Measurements from ENCODE around the gene RNF141.

Gene RNF141

GRCh38 chr11:10485646-10486045 is 55.3 kb downstream of the RNF141 start:
- ATAC-seq (ENCODE audit: insufficient read depth, low read depth) (no peak), DNase-seq (no peak)
- no peak for TF ChIP-seq CTCF (IDR thresholded peaks at IDR 0.05; ENCODE audit: borderline replicate concordance, extremely low read depth, low read length, poor library complexity, severe bottlenecking)
- no peak for TF ChIP-seq EZH2 (IDR thresholded peaks at IDR 0.05; ENCODE audit: borderline replicate concordance, low read depth, low read length, severe bottlenecking)
- H4K20me1 ChIP-seq (ENCODE audit: insufficient read depth, low read length): peaks cover 3% of the 10 kb centered on the region; the same call in 1 of the 2 replicates
- H3K4me2 ChIP-seq (ENCODE audit: insufficient read depth, low read length): no peak overlapping the region
- no peak overlapping the region for H3K27ac ChIP-seq (ENCODE audit: low read length)
- H2AFZ ChIP-seq (ENCODE audit: low read depth, low read length): no peak overlapping the region
- H3K4me1 ChIP-seq (ENCODE audit: insufficient read depth, low read length): no peaks in the 10 kb centered on the region
- H3K36me3 ChIP-seq (ENCODE audit: insufficient read depth, low read length): peaks cover 37% of the 10 kb centered on the region
- no peaks in the 10 kb centered on the region for H3K27me3 ChIP-seq (ENCODE audit: insufficient read depth, low read length, poor library complexity)
- no peaks in the 10 kb centered on the region for H3K9me3 ChIP-seq (ENCODE audit: insufficient read depth, low read length, severe bottlenecking)
- H3K79me2 ChIP-seq (ENCODE audit: insufficient read depth, low read length): no peaks in the 10 kb centered on the region
- no peak overlapping the region for H3K9ac ChIP-seq (ENCODE audit: low read depth, low read length)
- H3K4me3 ChIP-seq (ENCODE audit: low read depth in 1 of 2, low read length in 2 of 2): no peak overlapping the region

- no peaks in the 10 kb centered on the region for H3K4me1 ChIP-seq (ENCODE audit: insufficient read depth, low read length)
- H3K27me3 ChIP-seq (ENCODE audit: insufficient read depth, low read length, poor library complexity): no peaks in the 10 kb centered on the region
- no peak overlapping the region for H2AFZ ChIP-seq (ENCODE audit: low read depth, low read length)
- no peak for ATAC-seq (ENCODE audit: insufficient read depth, low read depth)
- H3K27ac ChIP-seq (ENCODE audit: low read length): no peak overlapping the region
- peaks cover 3% of the 10 kb centered on the region; the same call in 1 of the 2 replicates for H4K20me1 ChIP-seq (ENCODE audit: insufficient read depth, low read length)
- H3K4me3 ChIP-seq (ENCODE audit: low read depth in 1 of 2, low read length in 2 of 2): no peak overlapping the region
- no peaks in the 10 kb centered on the region for H3K9me3 ChIP-seq (ENCODE audit: insufficient read depth, low read length, severe bottlenecking)
- H3K4me2 ChIP-seq (ENCODE audit: insufficient read depth, low read length): no peak overlapping the region
- no peaks in the 10 kb centered on the region for H3K79me2 ChIP-seq (ENCODE audit: insufficient read depth, low read length)
- peaks cover 34% of the 10 kb centered on the region for H3K36me3 ChIP-seq (ENCODE audit: insufficient read depth, low read length)
- no peak for TF ChIP-seq CTCF (IDR thresholded peaks at IDR 0.05; ENCODE audit: borderline replicate concordance, extremely low read depth, low read length, poor library complexity, severe bottlenecking)
- no peak for TF ChIP-seq EZH2 (IDR thresholded peaks at IDR 0.05; ENCODE audit: borderline replicate concordance, low read depth, low read length, severe bottlenecking)
- H3K9ac ChIP-seq (ENCODE audit: low read depth, low read length): no peak overlapping the region
- no peak for DNase-seq
These were observed 56.4 kb downstream of the RNF141 start for GRCh38 chr11:10484461-10485180.

GRCh38 chr11:10483584-10483983 is 57.4 kb downstream of the RNF141 start:
- Histone ChIP-seq H3K4me1 (ENCODE audit: insufficient read depth, low read length) (no peaks in the 10 kb centered on the region), H3K9me3 (ENCODE audit: insufficient read depth, low read length, severe bottlenecking) (no peaks in the 10 kb centered on the region), H3K4me2 (ENCODE audit: insufficient read depth, low read length) (no peak overlapping the region), H3K9ac (ENCODE audit: low read depth, low read length) (no peak overlapping the region), H3K27me3 (ENCODE audit: insufficient read depth, low read length, poor library complexity) (no peaks in the 10 kb centered on the region), H3K4me3 (ENCODE audit: low read depth in 1 of 2, low read length in 2 of 2) (no peak overlapping the region), H4K20me1 (ENCODE audit: insufficient read depth, low read length) (peaks cover 3% of the 10 kb centered on the region; the same call in 1 of the 2 replicates), H3K36me3 (ENCODE audit: insufficient read depth, low read length) (peaks cover 28% of the 10 kb centered on the region), H3K27ac (ENCODE audit: low read length) (no peak overlapping the region), H2AFZ (ENCODE audit: low read depth, low read length) (no peak overlapping the region), H3K79me2 (ENCODE audit: insufficient read depth, low read length) (no peaks in the 10 kb centered on the region)
- no peak for DNase-seq
- ATAC-seq (ENCODE audit: insufficient read depth, low read depth): no peak
- TF ChIP-seq EZH2 (IDR thresholded peaks at IDR 0.05; ENCODE audit: borderline replicate concordance, low read depth, low read length, severe bottlenecking): no peak
- TF ChIP-seq CTCF (IDR thresholded peaks at IDR 0.05; ENCODE audit: borderline replicate concordance, extremely low read depth, low read length, poor library complexity, severe bottlenecking): no peak
